IMR-90 (cell line): Measurements from ENCODE around the gene LIMS2. TPM values are rescaled to one million over a fixed set of nuclear protein-coding genes. Genes with fewer than 3 reads are reported as not detected.

Source experiments
- ATAC-seq: fragments of 200-7000 bp; cut with Tn5 transposase; 2 replicates; pipeline ENCODE4 v1.9.1; 2020; ENCODE audit warnings: low read depth, mild to moderate bottlenecking, moderate library complexity
- BruUV-seq: library from RNA; stranded (reverse); fragments of 400-500 nt; replicated peaks from 2 replicates; lab custom pipeline; 2021; lab: Mats Ljungman, UMichigan
- CTCF ChIA-PET: fragments of 300-600 bp; formaldehyde crosslinking; extraction: SDS; loops from one replicate; lab custom pipeline; 2021; ENCODE audit warnings: antibody characterized with exemption; lab: Yijun Ruan, JAX
- POLR2A ChIA-PET: fragments of 300-600 bp; sonication (Branson Sonifier 250); formaldehyde crosslinking; loops from one replicate; lab custom pipeline; 2022; ENCODE audit warnings: antibody characterized with exemption; ENCODE audit not compliant: unreplicated experiment; lab: Charles Lee
- DNase-seq: peaks from one replicate; pipeline ENCODE4 v3.0.0; 2013
- H2AFZ ChIP-seq: replicated peaks from 2 replicates; pipeline ENCODE3; 2013; ENCODE audit warnings: low read length, mild to moderate bottlenecking; ENCODE audit not compliant: poor library complexity
- H2AK5ac ChIP-seq: 2 replicates; pipeline ENCODE4 v1.6.1; 2013; ENCODE audit warnings: low read depth, low read length, inconsistent platforms
- H2AK9ac ChIP-seq: replicated peaks from 2 replicates; pipeline ENCODE3; 2013; ENCODE audit warnings: mild to moderate bottlenecking, low read depth, low read length, moderate library complexity; ENCODE audit not compliant: poor library complexity
- H2BK120ac ChIP-seq: 2 replicates; pipeline ENCODE4 v1.6.1; 2013; ENCODE audit warnings: low read depth, low read length, inconsistent platforms
- H2BK15ac ChIP-seq: 3 replicates; pipeline ENCODE4 v1.6.1; 2013; ENCODE audit warnings: low read depth, low read length, inconsistent platforms
- H2BK20ac ChIP-seq: 2 replicates; pipeline ENCODE4 v1.6.1; 2013; ENCODE audit warnings: low read depth, mild to moderate bottlenecking, inconsistent platforms, low read length, moderate library complexity
- H2BK5ac ChIP-seq: 2 replicates; pipeline ENCODE4 v1.6.1; 2013; ENCODE audit warnings: mild to moderate bottlenecking, low read depth, low read length, inconsistent platforms; ENCODE audit not compliant: poor library complexity, severe bottlenecking
- H3K14ac ChIP-seq: replicated peaks from 2 replicates; pipeline ENCODE4 v1.6.1; 2013; ENCODE audit warnings: low read depth, low read length, inconsistent platforms
- H3K18ac ChIP-seq: 2 replicates; pipeline ENCODE4 v1.6.1; 2013; ENCODE audit warnings: low read depth, low read length, control low read depth
- H3K23ac ChIP-seq: 2 replicates; pipeline ENCODE4 v1.6.1; 2013; ENCODE audit warnings: low read depth, low read length, inconsistent platforms
- H3K27ac ChIP-seq: 2 replicates; pipeline ENCODE4 v1.5.1; 2013; ENCODE audit warnings: mild to moderate bottlenecking, control low read depth, low read length; ENCODE audit not compliant: insufficient read depth
- H3K27me3 ChIP-seq: 2 replicates; pipeline ENCODE4 v1.6.1; 2013; ENCODE audit warnings: low read length; ENCODE audit not compliant: control insufficient read depth, insufficient read depth
- H3K36me3 ChIP-seq: 2 replicates; pipeline ENCODE4 v1.6.1; 2013; ENCODE audit warnings: low read length, mixed read lengths; ENCODE audit not compliant: control insufficient read depth, insufficient read depth
- H3K4ac ChIP-seq: 2 replicates; pipeline ENCODE4 v1.6.1; 2013; ENCODE audit warnings: low read depth, low read length, inconsistent platforms
- H3K4me1 ChIP-seq: 2 replicates; pipeline ENCODE4 v1.6.1; 2013; ENCODE audit warnings: low read length, mixed read lengths; ENCODE audit not compliant: control insufficient read depth, insufficient read depth
- H3K4me2 ChIP-seq: 2 replicates; pipeline ENCODE4 v1.6.1; 2013; ENCODE audit warnings: low read depth, mild to moderate bottlenecking, control low read depth, low read length, moderate library complexity
- H3K4me3 ChIP-seq: 2 replicates; pipeline ENCODE4 v1.5.1; 2013; ENCODE audit warnings: low read depth, mild to moderate bottlenecking, control low read depth, low read length, moderate library complexity; ENCODE audit not compliant: insufficient read depth
- H3K56ac ChIP-seq: 2 replicates; pipeline ENCODE4 v1.6.1; 2013; ENCODE audit warnings: low read length, inconsistent platforms; ENCODE audit not compliant: insufficient read depth; ENCODE audit errors: extremely low read depth
- H3K79me1 ChIP-seq, 2 experiments: 2 replicates each; pipeline ENCODE4 v1.6.1; 2013; ENCODE audit warnings: low read length in 2 of 2, inconsistent platforms in 1 of 2, low read depth in 1 of 2
- H3K9ac ChIP-seq: 2 replicates; pipeline ENCODE4 v1.6.1; 2013; ENCODE audit warnings: low read depth, low read length, control low read depth
- H3K9me1 ChIP-seq: 2 replicates; pipeline ENCODE4 v1.6.1; 2013; ENCODE audit warnings: low read length, inconsistent platforms; ENCODE audit not compliant: insufficient read depth
- H3K9me3 ChIP-seq: 2 replicates; pipeline ENCODE4 v1.6.1; 2013; ENCODE audit warnings: low read length; ENCODE audit not compliant: control insufficient read depth, insufficient read depth
- H4K20me1 ChIP-seq: 2 replicates; pipeline ENCODE4 v1.6.1; 2013; ENCODE audit warnings: low read length, inconsistent platforms; ENCODE audit not compliant: insufficient read depth
- H4K5ac ChIP-seq: 2 replicates; pipeline ENCODE4 v1.6.1; 2013; ENCODE audit warnings: mild to moderate bottlenecking, low read depth, low read length, control low read depth
- H4K8ac ChIP-seq, 2 experiments: 2 replicates each; pipeline ENCODE4 v1.6.1; 2013; ENCODE audit warnings: low read depth in 2 of 2, low read length in 2 of 2, control low read depth in 1 of 2, inconsistent platforms in 1 of 2
- H4K91ac ChIP-seq: 2 replicates; pipeline ENCODE4 v1.6.1; 2013; ENCODE audit warnings: low read depth, low read length, inconsistent platforms; ENCODE audit not compliant: insufficient read depth
- BHLHE40 ChIP-seq: fragments of 150-350 bp; IDR thresholded peaks from 2 replicates; pipeline ENCODE4 v1.6.1; 2016; ENCODE audit warnings: mild to moderate bottlenecking, low read depth, low read length
- CEBPB ChIP-seq: IDR thresholded peaks from 2 replicates; pipeline ENCODE4 v1.6.1; 2012; ENCODE audit warnings: low read depth, low read length, improper control_type of control experiment
- CHD1 ChIP-seq: IDR thresholded peaks from 2 replicates; pipeline ENCODE4 v1.6.1; 2012; ENCODE audit warnings: low read depth, low read length, improper control_type of control experiment
- CTCF ChIP-seq: conservative IDR thresholded peaks from 2 replicates; pipeline ENCODE4 v1.5.1; 2012; ENCODE audit warnings: mild to moderate bottlenecking, low read depth, low read length, improper control_type of control experiment
- FOS ChIP-seq: fragments of 150-350 bp; IDR thresholded peaks from 2 replicates; pipeline ENCODE4 v1.6.1; 2016; ENCODE audit warnings: low read depth, low read length
- MAFK ChIP-seq: IDR thresholded peaks from 2 replicates; pipeline ENCODE4 v1.6.1; 2012; ENCODE audit warnings: low read depth, low read length, improper control_type of control experiment
- MAZ ChIP-seq: IDR thresholded peaks from 2 replicates; pipeline ENCODE4 v1.6.1; 2012; ENCODE audit warnings: low read depth, mild to moderate bottlenecking, low read length, improper control_type of control experiment, moderate library complexity, borderline replicate concordance
- MXI1 ChIP-seq: IDR thresholded peaks from 2 replicates; pipeline ENCODE4 v1.6.1; 2012; ENCODE audit warnings: low read depth, mild to moderate bottlenecking, low read length, moderate library complexity, borderline replicate concordance
- NFE2L2 ChIP-seq: fragments of 150-350 bp; IDR thresholded peaks from 2 replicates; pipeline ENCODE4 v1.6.1; 2016; ENCODE audit warnings: low read depth, mild to moderate bottlenecking, low read length
- POLR2A ChIP-seq: IDR thresholded peaks from 2 replicates; pipeline ENCODE4 v1.6.1; 2012; ENCODE audit warnings: mild to moderate bottlenecking, low read depth, low read length
- RAD21 ChIP-seq: IDR thresholded peaks from 2 replicates; pipeline ENCODE4 v1.6.1; 2012; ENCODE audit warnings: low read length, improper control_type of control experiment
- RCOR1 ChIP-seq: IDR thresholded peaks from 2 replicates; pipeline ENCODE4 v1.6.1; 2012; ENCODE audit warnings: mild to moderate bottlenecking, low read length, improper control_type of control experiment; ENCODE audit not compliant: insufficient replicate concordance
- RFX5 ChIP-seq: IDR thresholded peaks from 2 replicates; pipeline ENCODE4 v1.8.0; 2012; ENCODE audit warnings: low read depth, mild to moderate bottlenecking, low read length, moderate library complexity
- SMC3 ChIP-seq: fragments of 150-350 bp; IDR thresholded peaks from 2 replicates; pipeline ENCODE4 v1.6.1; 2016; ENCODE audit warnings: low read depth, mild to moderate bottlenecking, antibody characterized with exemption, low read length, moderate library complexity
- USF2 ChIP-seq: fragments of 150-350 bp; IDR thresholded peaks from 2 replicates; pipeline ENCODE4 v1.6.1; 2017; ENCODE audit warnings: mild to moderate bottlenecking, antibody characterized with exemption, low read length, low read depth
- WGBS, 2 experiments: methylation state at CpG; one replicate each; pipeline versions ENCODE4 v1.1.5 to v1.1.7; 2013; ENCODE audit warnings: missing lambda C conversion rate in 2 of 2; ENCODE audit not compliant: insufficient read length in 1 of 2; ENCODE audit errors: extremely low coverage in 2 of 2; 5-methylcytosine and 5-hydroxymethylcytosine counted together
- dilution Hi-C: fragments of 300-500 bp; cut with HindIII; formaldehyde crosslinking; loops from one replicate; pipeline ENCODE4 v1.14.3; 2018; ENCODE audit warnings: low sequenced_read_pairs; ENCODE audit not compliant: unreplicated experiment
- in situ Hi-C: fragments of 300-500 bp; cut with MboI; formaldehyde crosslinking; loops from 3 replicates; pipeline ENCODE4 v1.14.3; 2019; ENCODE audit warnings: low sequenced_read_pairs, inconsistent platforms, mixed read lengths
- intact Hi-C: fragments of 100-400 bp; cut with micrococcal nuclease; formaldehyde crosslinking; loops from 2 replicates; pipeline ENCODE4 v1.10.0; 2022
- polyA plus RNA-seq, 3 experiments: library from polyadenylated mRNA; depleted of rRNA; stranded (reverse); fragments of >200 nt; gene quantifications; 2 replicates each; pipeline ENCODE4 v1.2.3, GENCODE V29; 2012; ENCODE audit warnings: low replicate concordance in 1 of 3
- total RNA-seq: library from RNA; depleted of rRNA; stranded (reverse); fragments of >200 nt; gene quantifications from 2 replicates; pipeline ENCODE4 v1.2.3, GENCODE V29; 2012

Gene LIMS2
- total and polyA plus RNA-seq, 2 of the 4 experiments (the other 2 are of a cell fraction) = 1.3 to 18.8 TPM

- intact Hi-C loops = loop anchor here (1.0 kb wide), 1 partner anchor 8 kb away; no protein-coding TSS in a partner anchor
- dilution Hi-C loops = no loop called here
- Histone ChIP-seq H3K23ac (0 out of 2 replicates have a peak overlapping the region, but pooled peaks have one; percentile 31), H4K91ac (peak overlapping the region; percentile 47; the same call in 1 of the 2 replicates), H4K8ac (peak overlapping the region in 1 of 2 experiments; percentile 4; a peak in 1 of 4 replicates), H3K4ac (peak overlapping the region; percentile 0; the same call in 1 of the 2 replicates), H3K4me1 (peaks cover 14% of the 10 kb centered on the region), H3K4me3 (no peak overlapping the region), H2AK5ac (peak overlapping the region; percentile 14; the same call in 1 of the 2 replicates), H2BK5ac (no peak overlapping the region), H3K9ac (no peak overlapping the region), H4K5ac (no peak overlapping the region), H3K79me1 (peaks cover 22 to 79% of the 10 kb centered on the region in 2 experiments), H3K36me3 (peaks cover 11% of the 10 kb centered on the region), H2BK15ac (no peak overlapping the region), H2AK9ac (no peak overlapping the region), H3K9me3 (peaks cover 2% of the 10 kb centered on the region; the same call in 1 of the 2 replicates), H3K9me1 (peaks cover 28% of the 10 kb centered on the region), H3K14ac (peak overlapping the region; percentile 34; the same call in 1 of the 2 replicates), H2AFZ (peak overlapping the region; percentile 1), H3K27me3 (no peaks in the 10 kb centered on the region), H4K20me1 (peaks cover 83% of the 10 kb centered on the region), H3K56ac (no peak overlapping the region), H3K4me2 (no peak overlapping the region), H3K27ac (no peak overlapping the region), H3K18ac (no peak overlapping the region), H2BK20ac (no peak overlapping the region), H2BK120ac (no peak overlapping the region)
- peak; percentile 24 for DNase-seq
- BruUV-seq = no TSS peak
- WGBS, 2 experiments = 96% methylated on average over 7 of the region's 14 CpGs; no CpG with 5 or more reads in 1 of the 2 experiments
- ChIA-PET CTCF (no interaction called here), POLR2A (no interaction called here)
- in situ Hi-C loops = no loop called here
- peak; percentile 52 for ATAC-seq
- no peak for TF ChIP-seq USF2
- TF ChIP-seq FOS = no peak
- TF ChIP-seq MAFK = no peak
- no peak for TF ChIP-seq RAD21
- TF ChIP-seq POLR2A = no peak
- TF ChIP-seq CEBPB = no peak
- no peak for TF ChIP-seq NFE2L2
- no peak for TF ChIP-seq CTCF
- TF ChIP-seq RFX5 = no peak
- TF ChIP-seq CHD1 = no peak
- no peak for TF ChIP-seq BHLHE40
- TF ChIP-seq MAZ = no peak
- TF ChIP-seq RCOR1 = no peak
- no peak for TF ChIP-seq MXI1
- TF ChIP-seq SMC3 = no peak
Measured at GRCh38 chr2:127661072-127661649, 14.2 kb downstream of the LIMS2 start.
